ENCODE data around the gene ATP5MC3. TPM values are rescaled to one million over a fixed set of nuclear protein-coding genes. Genes with fewer than 3 reads are reported as not detected.
A peak's percentile ranks its signal among the peaks of the same experiment; 100 is the strongest.

ATP5MC3 gene
- total and polyA plus RNA-seq, 10 of the 15 experiments (the other 5 are each of a cell fraction or from before 2014, with no cell fraction given), result 308 to 1,196 (median 550) TPM

- TF ChIP-seq CEBPZ (IDR thresholded peaks at IDR 0.05; ENCODE audit: low read depth, low read length) (no peak), NFIC (IDR thresholded peaks at IDR 0.05; ENCODE audit: low read depth, low read length) (no peak; the same call in 1 of the 2 replicates), HDAC6 (IDR thresholded peaks at IDR 0.05; ENCODE audit: unreplicated experiment) (no peak), ATF7 (IDR thresholded peaks at IDR 0.05; ENCODE audit: low read depth) (no peak), RAD21 (IDR thresholded peaks at IDR 0.05; ENCODE audit: insufficient read depth, low read depth, low read length) (no peak), CREM (IDR thresholded peaks at IDR 0.05; ENCODE audit: low read depth) (no peak), HDAC2 (IDR thresholded peaks at IDR 0.05) (no peak), E4F1 (IDR thresholded peaks at IDR 0.05; ENCODE audit: borderline replicate concordance, partially characterized antibody) (no peak), MTA2 (IDR thresholded peaks at IDR 0.05; ENCODE audit: low read depth) (peak; percentile 32; the same call in 1 of the 2 replicates), ZSCAN29 (IDR thresholded peaks at IDR 0.05) (no peak), POU2F2 (IDR thresholded peaks at IDR 0.05; ENCODE audit: borderline replicate concordance, low read depth, low read length) (no peak), PAX8 (IDR thresholded peaks at IDR 0.05) (no peak), BMI1 (IDR thresholded peaks at IDR 0.05; ENCODE audit: borderline replicate concordance) (no peak), BHLHE40 (IDR thresholded peaks at IDR 0.05; ENCODE audit: borderline replicate concordance in 1 of 2, low read depth in 2 of 2, low read length in 1 of 2) (no peak), MXI1 (IDR thresholded peaks at IDR 0.05; ENCODE audit: low read depth, low read length) (no peak), MEF2A (IDR thresholded peaks at IDR 0.05; ENCODE audit: insufficient read depth, low read depth, low read length) (peak; percentile 60; the same call in 1 of the 2 replicates), SMAD5 (IDR thresholded peaks at IDR 0.05; ENCODE audit: low read depth) (no peak), BRCA1 (IDR thresholded peaks at IDR 0.05; ENCODE audit: low read depth, low read length) (no peak), CHD2 (IDR thresholded peaks at IDR 0.05; ENCODE audit: borderline replicate concordance, low read depth, low read length) (no peak), HDGF (IDR thresholded peaks at IDR 0.05) (no peak), ZBED1 (IDR thresholded peaks at IDR 0.05; ENCODE audit: borderline replicate concordance) (no peak), YY1 (IDR thresholded peaks at IDR 0.05; ENCODE audit: low read depth, low read length) (peak; percentile 25; the same call in 1 of the 2 replicates), TBL1XR1 (IDR thresholded peaks at IDR 0.05; ENCODE audit: low read depth, low read length) (no peak), STAT1 (conservative IDR thresholded peaks at IDR 0.05) (no peak), RUNX3 (IDR thresholded peaks at IDR 0.05; ENCODE audit: low read length) (peak; percentile 72)
Measured at GRCh38 chr2:175136334-175137215, 44.9 kb downstream of the ATP5MC3 start (continued).
